WERI-Rb-1 (cell line): ENCODE data around the gene GHITM.
A peak's percentile ranks its signal among the peaks of the same experiment; 100 is the strongest.
"Not testable (repeated sequence)": the region's sequence is repeated elsewhere in the genome, so short reads cannot be mapped to it uniquely, and the experiment has no call there.

ENCODE experiments used
- DNase-seq: peaks from one replicate; pipeline ENCODE4 v3.0.0-alpha.2; 2020
- H3K27ac ChIP-seq: fragments of 250-450 bp; sonication (Bioruptor Pico); 2 replicates; pipeline ENCODE4 v1.5.1; 2020; ENCODE audit warnings: mild to moderate bottlenecking, moderate library complexity
- H3K27me3 ChIP-seq: fragments of 250-450 bp; sonication (Bioruptor Pico); 2 replicates; pipeline ENCODE4 v1.5.1; 2021; ENCODE audit warnings: mild to moderate bottlenecking, low read depth, moderate library complexity; ENCODE audit not compliant: insufficient read depth, severe bottlenecking
- H3K36me3 ChIP-seq: fragments of 250-450 bp; sonication (Bioruptor Pico); 2 replicates; pipeline ENCODE4 v1.5.1; 2020; ENCODE audit warnings: mild to moderate bottlenecking, moderate library complexity
- H3K4me3 ChIP-seq: 2 replicates; pipeline ENCODE4 v1.5.1; 2011; ENCODE audit warnings: low read depth, mild to moderate bottlenecking, control low read depth, low read length
- H3K9me3 ChIP-seq: fragments of 250-450 bp; sonication (Bioruptor Pico); 2 replicates; pipeline ENCODE4 v1.5.1; 2021; ENCODE audit warnings: mild to moderate bottlenecking, moderate library complexity; ENCODE audit not compliant: severe bottlenecking
- CTCF ChIP-seq: IDR thresholded peaks from 2 replicates; pipeline ENCODE4 v1.5.1; 2011; ENCODE audit warnings: low read depth, mild to moderate bottlenecking, control low read depth, inconsistent platforms, low read length

GHITM gene

DNA sequence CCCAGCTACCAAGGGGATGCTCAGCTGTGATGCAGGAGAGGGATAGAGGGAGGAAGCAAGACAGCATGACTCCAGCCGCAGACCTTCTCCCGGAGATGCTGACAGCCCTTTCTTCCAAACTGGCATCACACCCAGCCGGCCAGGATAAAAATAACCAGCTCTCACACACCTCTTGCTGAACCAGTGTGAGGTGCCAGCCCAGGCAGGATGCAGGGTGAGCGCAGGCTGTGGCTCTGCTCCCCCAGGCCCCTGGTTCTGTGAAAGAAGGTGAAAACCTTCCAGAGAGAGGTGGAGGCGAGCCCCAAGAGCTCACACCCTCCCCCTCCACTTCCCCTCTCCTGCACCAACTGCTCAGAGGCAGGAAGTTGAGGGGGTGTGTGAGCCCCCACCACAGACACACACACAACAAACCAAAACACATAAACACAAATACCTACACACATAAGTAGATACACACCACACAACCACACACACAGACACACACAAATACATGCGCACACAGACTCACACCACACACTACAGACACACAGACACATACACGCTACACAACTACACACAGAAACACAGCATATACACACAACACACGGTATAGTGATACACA is 38.3 kb downstream of the GHITM start:
- no peak for DNase-seq
- H3K27ac ChIP-seq, result no peak overlapping the region
- H3K36me3 ChIP-seq, result no peaks in the 10 kb centered on the region
- no peak for TF ChIP-seq CTCF
- no peaks in the 10 kb centered on the region for H3K27me3 ChIP-seq
- H3K9me3 ChIP-seq, result peaks cover 12% of the 10 kb centered on the region
- no peak overlapping the region for H3K4me3 ChIP-seq

GRCh38 chr10:84178160-84178609 is 38.9 kb downstream of the GHITM start:
- no peak overlapping the region for H3K4me3 ChIP-seq
- no peak for TF ChIP-seq CTCF
- no peak overlapping the region; the same call in 1 of the 2 replicates for H3K27ac ChIP-seq
- no peaks in the 10 kb centered on the region for H3K36me3 ChIP-seq
- no peaks in the 10 kb centered on the region for H3K27me3 ChIP-seq
- peaks cover 12% of the 10 kb centered on the region for H3K9me3 ChIP-seq
- no peak for DNase-seq

DNA sequence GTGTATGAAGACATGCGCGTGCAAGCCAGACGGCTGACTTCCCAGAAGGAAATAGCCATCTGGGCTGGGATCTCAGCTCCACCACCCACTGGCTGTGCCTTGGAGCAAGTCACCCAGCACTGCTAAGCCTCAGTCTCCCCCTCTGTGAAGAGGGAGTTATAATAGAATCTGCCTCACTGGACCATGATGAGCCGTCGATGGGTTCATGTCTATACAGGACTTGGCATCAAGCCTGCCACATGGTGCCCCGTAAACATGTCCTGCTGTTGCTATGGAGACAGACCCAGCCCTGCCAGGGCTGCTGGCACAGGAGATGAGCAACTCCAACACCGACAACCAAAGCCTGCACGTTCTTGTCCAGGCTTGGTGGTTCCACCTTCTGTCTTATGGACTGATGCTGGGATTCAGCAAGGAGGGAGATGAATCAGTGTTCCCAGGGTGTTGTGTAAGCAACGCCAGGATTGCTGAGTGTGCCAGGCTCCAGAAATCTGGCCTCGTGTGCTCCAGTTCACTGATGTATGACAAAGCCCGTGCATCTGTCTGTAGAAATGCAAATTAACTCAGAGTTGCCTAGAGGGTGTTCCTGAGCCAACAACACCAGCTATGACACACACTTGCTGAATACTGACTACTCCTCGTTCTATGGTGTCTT is 39.9 kb downstream of the GHITM start:
- Histone ChIP-seq H3K27me3 (no peaks in the 10 kb centered on the region), H3K36me3 (no peaks in the 10 kb centered on the region), H3K27ac (peak overlapping the region; percentile 43), H3K9me3 (peaks cover 12% of the 10 kb centered on the region), H3K4me3 (no peak overlapping the region)
- TF ChIP-seq CTCF, result no peak
- DNase-seq, result no peak

DNA sequence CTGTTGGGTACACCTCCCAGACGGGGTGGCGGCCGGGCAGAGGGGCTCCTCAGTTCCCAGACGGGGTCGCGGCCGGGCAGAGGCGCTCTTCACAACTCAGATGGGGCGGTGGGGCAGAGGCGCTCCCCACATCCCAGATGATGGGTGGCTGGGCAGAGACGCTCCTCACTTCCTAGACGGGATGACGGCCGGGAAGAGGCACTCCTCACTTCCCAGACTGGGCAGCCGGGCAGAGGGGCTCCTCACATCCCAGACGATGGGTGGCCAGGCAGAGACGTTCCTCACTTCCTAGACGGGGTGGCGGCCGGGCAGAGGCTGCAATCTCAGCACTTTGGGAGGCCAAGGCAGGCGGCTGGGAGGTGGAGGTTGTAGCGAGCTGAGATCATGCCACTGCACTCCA is 41.1 kb downstream of the GHITM start:
- not testable (repeated sequence) for H3K27ac ChIP-seq, H3K4me3 ChIP-seq, H3K36me3 ChIP-seq, H3K27me3 ChIP-seq, DNase-seq
- peaks cover 12% of the 10 kb centered on the region for H3K9me3 ChIP-seq

DNA sequence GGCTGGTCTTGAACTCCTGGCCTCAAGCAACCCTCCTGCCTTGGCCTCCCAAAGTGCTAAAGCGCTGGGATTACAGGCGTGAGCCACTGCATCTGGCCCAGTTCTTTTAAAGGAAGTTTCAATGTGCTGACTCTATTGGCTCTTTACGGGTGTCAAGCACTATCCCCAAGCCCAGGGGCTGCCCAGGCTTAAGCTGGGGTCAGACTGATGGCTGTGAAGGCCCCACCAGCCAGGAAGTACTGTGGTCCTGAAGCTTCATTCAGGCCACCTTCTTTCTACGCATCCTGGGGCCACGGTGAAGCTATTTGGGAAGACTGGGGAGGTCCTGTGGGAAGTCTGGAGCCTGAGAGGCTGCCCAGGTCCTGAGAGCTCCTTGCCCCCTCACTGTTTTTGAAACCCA is 42.3 kb downstream of the GHITM start:
- no peak for TF ChIP-seq CTCF
- Histone ChIP-seq H3K9me3 (peaks cover 12% of the 10 kb centered on the region), H3K27me3 (no peaks in the 10 kb centered on the region), H3K4me3 (no peak overlapping the region), H3K36me3 (no peaks in the 10 kb centered on the region), H3K27ac (no peak overlapping the region)
- no peak for DNase-seq

DNA sequence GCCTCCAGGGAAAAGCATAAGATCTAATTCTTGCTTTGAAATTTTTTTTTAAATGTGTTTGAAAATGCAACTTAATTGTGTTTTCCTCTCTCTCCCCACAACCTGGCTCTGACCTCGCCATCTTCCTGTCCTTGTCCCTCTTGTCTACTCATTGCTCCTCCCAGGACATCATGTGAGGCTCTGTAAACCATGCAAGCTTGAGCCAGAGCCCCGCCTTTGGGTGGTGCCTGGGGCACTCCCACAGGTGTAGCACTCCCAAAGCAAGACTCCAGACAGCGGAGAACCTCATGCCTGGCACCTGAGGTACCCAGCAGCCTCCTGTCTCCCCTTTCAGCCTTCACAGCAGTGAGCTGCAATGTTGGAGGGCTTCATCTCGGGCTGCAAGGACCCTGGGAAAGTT is 45.2 kb downstream of the GHITM start:
- Histone ChIP-seq H3K9me3 (peaks cover 12% of the 10 kb centered on the region), H3K27ac (peak overlapping the region; percentile 88), H3K4me3 (no peak overlapping the region), H3K36me3 (no peaks in the 10 kb centered on the region), H3K27me3 (no peaks in the 10 kb centered on the region)
- no peak for TF ChIP-seq CTCF
- peak; percentile 40 for DNase-seq
